IPS-18a (cell line): Measurements from ENCODE around the gene C22orf39.
A peak's percentile ranks its signal among the peaks of the same experiment; 100 is the strongest.
"Not testable (repeated sequence)": the region's sequence is repeated elsewhere in the genome, so short reads cannot be mapped to it uniquely, and the experiment has no call there.

ENCODE experiments used
- H3K27ac ChIP-seq: one replicate; pipeline ENCODE4 v1.5.1; 2013; ENCODE audit warnings: low read length
- H3K27me3 ChIP-seq: one replicate; pipeline ENCODE4 v1.6.1; 2013; ENCODE audit warnings: mild to moderate bottlenecking, low read length; ENCODE audit not compliant: control insufficient read depth, insufficient read depth
- H3K36me3 ChIP-seq: one replicate; pipeline ENCODE4 v1.6.1; 2013; ENCODE audit warnings: low read depth, low read length; ENCODE audit not compliant: control insufficient read depth
- H3K4me1 ChIP-seq: one replicate; pipeline ENCODE4 v1.6.1; 2013; ENCODE audit warnings: low read depth, low read length; ENCODE audit not compliant: control insufficient read depth
- H3K4me3 ChIP-seq: one replicate; pipeline ENCODE4 v1.5.1; 2013; ENCODE audit warnings: low read length
- H3K9ac ChIP-seq: one replicate; pipeline ENCODE4 v1.6.1; 2013; ENCODE audit warnings: mild to moderate bottlenecking, low read length, moderate library complexity
- H3K9me3 ChIP-seq: one replicate; pipeline ENCODE4 v1.6.1; 2013; ENCODE audit warnings: low read depth, low read length; ENCODE audit not compliant: control insufficient read depth

C22orf39 gene

DNA sequence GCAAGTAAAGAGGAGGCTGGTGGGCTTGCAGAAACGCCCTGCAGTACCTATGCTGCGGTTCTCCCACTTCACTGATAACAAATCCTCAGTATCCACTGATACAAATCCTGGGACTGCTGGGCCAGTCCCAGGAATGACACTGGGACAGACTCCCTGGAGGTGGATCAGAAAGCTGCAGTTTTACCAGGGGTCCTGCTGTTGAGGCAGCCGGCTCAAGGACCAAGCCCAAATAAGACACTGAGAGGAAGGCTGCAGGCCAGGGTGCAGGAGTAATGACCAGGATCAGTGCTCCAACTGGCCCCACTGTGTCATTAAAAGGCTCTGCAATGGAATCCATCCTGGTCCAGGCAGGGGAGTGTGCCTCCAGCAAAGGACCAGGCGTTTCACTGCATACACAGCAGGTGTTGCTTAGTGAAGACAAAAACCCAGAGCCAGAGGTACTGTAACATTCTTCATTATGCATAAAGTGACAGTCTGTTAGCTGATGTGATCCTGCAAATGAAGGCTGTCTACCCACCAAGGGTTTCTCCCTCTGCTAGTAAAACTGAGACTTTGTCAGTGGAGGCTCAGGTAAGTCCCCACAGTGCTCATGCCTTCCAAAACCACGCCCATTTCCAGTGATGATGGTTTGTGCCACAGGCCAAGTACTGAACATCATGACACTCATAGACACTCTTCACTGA is 1.4 kb upstream of the C22orf39 start:
- Histone ChIP-seq H3K27ac (no peak overlapping the region), H3K9ac (no peak overlapping the region), H3K27me3 (peaks cover 7% of the 10 kb centered on the region), H3K4me1 (peaks cover 7% of the 10 kb centered on the region), H3K9me3 (no peaks in the 10 kb centered on the region), H3K4me3 (peak overlapping the region; percentile 97), H3K36me3 (peaks cover 38% of the 10 kb centered on the region)

DNA sequence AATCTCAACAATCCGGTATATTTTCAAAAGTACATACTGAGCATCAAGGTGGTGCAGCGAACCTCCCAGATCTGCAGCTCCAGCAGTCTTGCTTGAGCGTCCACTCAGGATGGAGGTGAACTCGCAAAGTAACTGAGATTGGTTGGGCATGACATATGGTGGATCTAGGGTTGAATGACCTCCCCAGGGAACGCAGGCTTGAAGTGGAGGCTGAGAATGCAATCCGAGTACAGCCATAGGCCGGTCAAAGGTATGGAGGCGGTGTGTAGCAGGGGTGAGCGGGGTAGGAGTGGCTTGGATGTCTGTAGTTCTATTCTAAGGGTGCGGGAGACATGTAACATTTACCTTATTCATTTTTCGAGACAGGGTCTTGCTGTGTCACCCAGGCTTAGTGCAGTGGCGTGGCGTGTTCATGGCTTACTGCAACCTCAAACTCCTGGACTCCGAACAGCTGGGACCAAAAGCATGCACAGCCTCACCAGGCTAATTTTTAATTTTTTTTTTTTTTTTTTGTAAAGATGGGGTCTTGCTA is 631 bp upstream of the C22orf39 start:
- peaks cover 7% of the 10 kb centered on the region for H3K4me1 ChIP-seq
- H3K9me3 ChIP-seq: no peaks in the 10 kb centered on the region
- H3K27me3 ChIP-seq: peaks cover 7% of the 10 kb centered on the region
- H3K36me3 ChIP-seq: peaks cover 33% of the 10 kb centered on the region
- peak overlapping the region; percentile 88 for H3K9ac ChIP-seq
- peak overlapping the region; percentile 91 for H3K27ac ChIP-seq
- peak overlapping the region; percentile 97 for H3K4me3 ChIP-seq

DNA sequence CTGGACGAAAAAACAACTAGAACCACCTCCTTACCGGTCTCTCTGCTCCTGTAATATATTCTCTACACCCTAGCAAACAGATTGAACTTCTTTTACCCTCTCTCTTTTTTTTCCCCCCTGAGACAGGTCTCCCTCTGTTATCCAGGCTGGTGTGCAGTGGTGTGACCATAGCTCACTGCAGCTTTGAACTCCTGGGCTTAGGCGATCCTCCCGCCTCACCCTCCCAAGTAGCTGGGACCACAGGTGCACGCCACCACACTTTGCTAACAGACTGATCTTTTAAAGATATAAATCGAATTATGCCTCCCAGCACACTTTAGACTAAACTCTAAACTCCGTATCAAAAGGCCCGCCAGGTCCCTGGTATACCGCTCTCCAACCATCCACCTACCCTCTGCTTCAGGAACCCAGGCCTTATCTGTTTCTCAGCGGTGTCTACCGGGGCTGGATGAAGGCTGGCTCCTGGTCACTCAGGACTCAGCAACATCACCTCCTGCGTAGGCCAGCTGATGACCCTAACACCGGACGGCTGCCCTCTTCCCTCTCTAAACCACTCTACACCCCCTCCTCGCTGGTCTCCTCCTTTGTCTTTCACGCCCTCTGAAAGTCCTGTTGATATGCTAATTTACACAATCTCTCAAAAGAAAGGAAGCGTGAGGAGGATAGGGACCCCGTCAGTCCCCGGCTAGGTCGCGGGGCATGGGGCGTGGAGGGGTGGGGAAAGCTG is 745 bp downstream of the C22orf39 start:
- no peaks in the 10 kb centered on the region for H3K9me3 ChIP-seq
- H3K4me3 ChIP-seq: peak overlapping the region; percentile 97
- H3K4me1 ChIP-seq: peaks cover 7% of the 10 kb centered on the region
- peaks cover 19% of the 10 kb centered on the region for H3K36me3 ChIP-seq
- peak overlapping the region; percentile 44 for H3K27ac ChIP-seq
- peaks cover 7% of the 10 kb centered on the region for H3K27me3 ChIP-seq
- peak overlapping the region; percentile 88 for H3K9ac ChIP-seq

GRCh38 chr22:19445279-19445982 is 2.1 kb downstream of the C22orf39 start:
- H3K36me3 ChIP-seq, H3K9ac ChIP-seq, H3K9me3 ChIP-seq, H3K27ac ChIP-seq, H3K27me3 ChIP-seq, H3K4me1 ChIP-seq, H3K4me3 ChIP-seq: not testable (repeated sequence)

DNA sequence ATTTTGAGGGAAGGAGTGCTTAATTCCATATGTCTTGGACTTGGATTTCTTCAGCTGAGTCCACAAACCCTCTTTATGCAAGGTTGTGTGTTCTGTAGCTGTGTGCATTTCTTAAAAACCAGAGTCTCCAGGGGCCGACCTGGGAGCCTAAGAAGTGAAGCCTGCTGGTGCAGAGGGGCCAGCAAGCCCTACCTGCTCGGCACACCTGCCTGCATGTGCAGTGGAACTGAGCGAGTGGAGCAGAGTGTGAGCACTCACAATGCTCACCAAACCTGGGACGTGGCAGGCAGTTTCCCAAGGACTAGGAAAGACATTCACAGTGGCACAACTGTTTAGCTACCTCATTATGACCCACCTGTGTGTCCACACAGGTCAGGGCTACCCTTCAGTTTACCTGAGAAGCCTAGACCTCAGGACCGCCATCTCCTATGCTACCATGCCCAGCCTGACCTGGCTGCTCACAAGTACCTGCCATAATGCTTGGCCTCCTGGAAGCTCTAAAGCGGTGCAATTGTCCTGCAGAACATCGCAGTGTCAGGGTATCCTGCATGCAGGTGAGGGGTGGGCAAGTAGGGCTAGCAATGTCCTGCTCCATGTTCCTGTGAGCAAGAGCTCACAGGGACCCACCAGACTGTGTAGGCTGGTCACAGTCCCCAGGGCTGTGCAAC is 3.8 kb downstream of the C22orf39 start:
- no peak overlapping the region for H3K4me3 ChIP-seq
- peaks cover 7% of the 10 kb centered on the region for H3K36me3 ChIP-seq
- no peaks in the 10 kb centered on the region for H3K9me3 ChIP-seq
- H3K27me3 ChIP-seq: peaks cover 7% of the 10 kb centered on the region
- H3K27ac ChIP-seq: no peak overlapping the region
- H3K9ac ChIP-seq: no peak overlapping the region
- H3K4me1 ChIP-seq: peaks cover 7% of the 10 kb centered on the region

DNA sequence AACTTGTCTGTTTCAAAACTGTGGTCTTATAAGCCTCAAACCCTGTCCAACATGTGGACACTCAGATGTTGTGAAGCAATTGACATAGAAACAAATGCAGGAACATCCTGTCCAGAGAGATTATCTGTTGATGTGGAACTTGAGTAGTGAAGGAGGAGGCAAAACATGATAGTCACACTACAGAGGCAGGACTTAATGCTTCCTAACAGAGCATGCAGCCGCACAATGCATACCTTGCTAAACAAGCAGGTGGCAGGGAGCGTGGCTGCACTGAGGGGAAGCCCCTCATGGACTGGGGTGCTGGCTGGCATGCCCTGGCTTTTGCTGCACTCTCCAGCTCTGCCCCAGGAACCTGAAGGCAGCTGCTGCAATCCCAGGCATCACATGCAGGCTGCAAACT is 5.3 kb downstream of the C22orf39 start:
- no peak overlapping the region for H3K9ac ChIP-seq
- H3K4me1 ChIP-seq: peaks cover 4% of the 10 kb centered on the region
- H3K36me3 ChIP-seq: peaks cover 7% of the 10 kb centered on the region
- H3K27ac ChIP-seq: no peak overlapping the region
- no peak overlapping the region for H3K4me3 ChIP-seq
- no peaks in the 10 kb centered on the region for H3K9me3 ChIP-seq
- H3K27me3 ChIP-seq: peaks cover 7% of the 10 kb centered on the region

GRCh38 chr22:19440411-19441195 is 6.9 kb downstream of the C22orf39 start:
- Histone ChIP-seq H3K9ac (no peak overlapping the region), H3K27ac (no peak overlapping the region), H3K9me3 (no peaks in the 10 kb centered on the region), H3K4me3 (no peak overlapping the region), H3K36me3 (peaks cover 10% of the 10 kb centered on the region), H3K27me3 (no peaks in the 10 kb centered on the region), H3K4me1 (no peaks in the 10 kb centered on the region)

DNA sequence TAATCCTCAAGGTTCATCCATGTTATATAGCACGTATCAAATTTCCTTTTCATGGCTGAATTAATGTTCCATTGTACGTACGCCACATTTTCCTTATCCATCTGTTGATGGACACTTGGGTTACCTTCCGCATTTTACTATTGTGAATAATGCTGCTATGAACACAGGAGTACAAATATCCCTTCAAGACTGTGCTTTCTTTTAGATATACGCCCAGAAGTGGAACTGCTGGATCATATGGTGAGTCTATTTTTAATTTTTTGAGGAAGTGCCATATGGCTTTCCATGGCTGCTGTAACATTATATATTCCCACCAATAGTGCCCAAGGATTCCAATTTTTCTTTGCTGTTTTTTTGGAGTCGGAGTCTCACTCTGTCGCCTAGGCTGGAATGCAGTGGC is 9.2 kb downstream of the C22orf39 start:
- H3K4me3 ChIP-seq: no peak overlapping the region
- H3K9ac ChIP-seq: no peak overlapping the region
- no peaks in the 10 kb centered on the region for H3K4me1 ChIP-seq
- peaks cover 13% of the 10 kb centered on the region for H3K36me3 ChIP-seq
- H3K27ac ChIP-seq: no peak overlapping the region
- no peaks in the 10 kb centered on the region for H3K9me3 ChIP-seq
- H3K27me3 ChIP-seq: no peaks in the 10 kb centered on the region

DNA sequence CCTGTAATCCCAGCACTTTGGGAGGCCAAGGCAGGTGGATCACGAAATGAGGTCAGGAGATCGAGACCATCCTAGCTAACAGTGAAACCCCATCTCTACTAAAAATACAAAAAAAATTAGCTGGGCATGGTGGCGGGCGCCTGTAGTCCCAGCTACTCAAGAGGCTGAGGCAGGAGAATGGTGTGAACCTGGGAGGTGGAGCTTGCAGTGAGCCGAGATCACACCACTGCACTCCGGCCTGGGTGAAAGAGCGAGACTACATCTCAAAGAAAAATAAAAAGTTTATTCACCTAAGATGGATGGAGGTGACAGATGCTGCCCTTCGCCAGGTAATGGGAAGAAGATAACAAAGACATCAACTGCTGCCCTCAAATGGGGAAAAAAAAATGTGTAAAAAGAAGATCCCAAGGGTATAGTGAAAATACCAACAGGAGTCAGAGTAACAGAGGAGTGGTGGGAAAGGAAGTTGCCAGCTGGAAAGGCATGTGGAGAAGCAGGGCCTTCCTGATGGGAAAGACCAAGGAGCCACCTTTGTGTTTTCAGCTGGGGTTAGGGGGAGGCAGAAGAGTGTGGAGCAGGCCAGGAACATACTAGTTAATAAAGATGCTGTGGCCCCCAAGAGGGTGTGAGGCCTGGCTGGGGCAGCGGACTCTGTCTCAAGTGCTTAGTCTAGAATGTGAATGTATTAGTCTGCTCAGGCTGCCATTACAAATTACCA is 10.9 kb downstream of the C22orf39 start:
- not testable (repeated sequence) for H3K9ac ChIP-seq, H3K4me3 ChIP-seq, H3K9me3 ChIP-seq, H3K27ac ChIP-seq, H3K27me3 ChIP-seq, H3K4me1 ChIP-seq
- peaks cover 13% of the 10 kb centered on the region for H3K36me3 ChIP-seq

GRCh38 chr22:19434829-19435580 is 12.5 kb downstream of the C22orf39 start:
- Histone ChIP-seq H3K27ac (no peak overlapping the region), H3K9ac (no peak overlapping the region), H3K9me3 (no peaks in the 10 kb centered on the region)

More at GRCh38 chr22:19434829-19435580, 12.5 kb downstream of the C22orf39 start:
- Histone ChIP-seq H3K27me3 (no peaks in the 10 kb centered on the region), H3K36me3 (peaks cover 13% of the 10 kb centered on the region), H3K4me1 (no peaks in the 10 kb centered on the region), H3K4me3 (no peak overlapping the region)
